GM18951 (cell line): ENCODE measurements around the gene HNRNPH2.

ENCODE experiments used
- POLR2A ChIP-seq: IDR thresholded peaks from 4 replicates; pipeline ENCODE4 v1.6.1; 2011; ENCODE audit warnings: mild to moderate bottlenecking; ENCODE audit not compliant: insufficient read length, insufficient read depth; ENCODE audit errors: extremely low read depth
- in situ Hi-C: fragments of 300-500 bp; cut with MboI; formaldehyde crosslinking; loops from one replicate; pipeline ENCODE4 v1.12.0; 2022; ENCODE audit warnings: low sequenced_read_pairs, mixed read lengths, inconsistent platforms; ENCODE audit not compliant: unreplicated experiment

HNRNPH2 gene

DNA sequence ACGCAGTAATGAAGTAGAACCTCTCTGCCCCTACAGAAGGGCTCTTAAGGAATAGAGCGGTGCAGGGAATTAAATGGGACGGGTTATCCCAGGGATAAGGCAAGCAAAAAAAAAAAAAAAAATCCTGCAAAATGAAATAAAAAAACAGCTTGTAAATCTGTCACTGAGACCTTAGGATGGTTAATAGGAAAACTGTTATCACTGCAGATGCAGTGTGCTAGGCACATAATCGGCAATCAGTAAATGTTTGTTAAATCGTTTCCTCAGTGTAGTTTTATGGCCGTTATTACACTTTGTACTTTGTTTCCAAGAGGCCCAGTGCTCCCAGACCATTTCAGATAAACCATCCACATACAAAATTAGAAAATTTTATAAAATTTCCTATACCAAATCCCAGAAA is 1.0 kb downstream of the HNRNPH2 start:
- no peak for TF ChIP-seq POLR2A
- in situ Hi-C loops, result loop anchor here (25.0 kb wide), 1 partner anchor 178 kb away; no protein-coding TSS in a partner anchor

GRCh38 chrX:101410461-101410860 is 2.4 kb downstream of the HNRNPH2 start:
- in situ Hi-C loops, result loop anchor here (10.0 to 25.0 kb wide), 2 partner anchors 177 to 384 kb away; no protein-coding TSS in a partner anchor
- no peak for TF ChIP-seq POLR2A

DNA sequence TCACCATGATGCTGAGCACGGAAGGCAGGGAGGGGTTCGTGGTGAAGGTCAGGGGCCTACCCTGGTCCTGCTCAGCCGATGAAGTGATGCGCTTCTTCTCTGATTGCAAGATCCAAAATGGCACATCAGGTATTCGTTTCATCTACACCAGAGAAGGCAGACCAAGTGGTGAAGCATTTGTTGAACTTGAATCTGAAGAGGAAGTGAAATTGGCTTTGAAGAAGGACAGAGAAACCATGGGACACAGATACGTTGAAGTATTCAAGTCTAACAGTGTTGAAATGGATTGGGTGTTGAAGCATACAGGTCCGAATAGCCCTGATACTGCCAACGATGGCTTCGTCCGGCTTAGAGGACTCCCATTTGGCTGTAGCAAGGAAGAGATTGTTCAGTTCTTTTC is 4.0 kb downstream of the HNRNPH2 start:
- in situ Hi-C loops, result loop anchor here (10.0 to 25.0 kb wide), 2 partner anchors 175 to 383 kb away; no protein-coding TSS in a partner anchor
- TF ChIP-seq POLR2A, result no peak

DNA sequence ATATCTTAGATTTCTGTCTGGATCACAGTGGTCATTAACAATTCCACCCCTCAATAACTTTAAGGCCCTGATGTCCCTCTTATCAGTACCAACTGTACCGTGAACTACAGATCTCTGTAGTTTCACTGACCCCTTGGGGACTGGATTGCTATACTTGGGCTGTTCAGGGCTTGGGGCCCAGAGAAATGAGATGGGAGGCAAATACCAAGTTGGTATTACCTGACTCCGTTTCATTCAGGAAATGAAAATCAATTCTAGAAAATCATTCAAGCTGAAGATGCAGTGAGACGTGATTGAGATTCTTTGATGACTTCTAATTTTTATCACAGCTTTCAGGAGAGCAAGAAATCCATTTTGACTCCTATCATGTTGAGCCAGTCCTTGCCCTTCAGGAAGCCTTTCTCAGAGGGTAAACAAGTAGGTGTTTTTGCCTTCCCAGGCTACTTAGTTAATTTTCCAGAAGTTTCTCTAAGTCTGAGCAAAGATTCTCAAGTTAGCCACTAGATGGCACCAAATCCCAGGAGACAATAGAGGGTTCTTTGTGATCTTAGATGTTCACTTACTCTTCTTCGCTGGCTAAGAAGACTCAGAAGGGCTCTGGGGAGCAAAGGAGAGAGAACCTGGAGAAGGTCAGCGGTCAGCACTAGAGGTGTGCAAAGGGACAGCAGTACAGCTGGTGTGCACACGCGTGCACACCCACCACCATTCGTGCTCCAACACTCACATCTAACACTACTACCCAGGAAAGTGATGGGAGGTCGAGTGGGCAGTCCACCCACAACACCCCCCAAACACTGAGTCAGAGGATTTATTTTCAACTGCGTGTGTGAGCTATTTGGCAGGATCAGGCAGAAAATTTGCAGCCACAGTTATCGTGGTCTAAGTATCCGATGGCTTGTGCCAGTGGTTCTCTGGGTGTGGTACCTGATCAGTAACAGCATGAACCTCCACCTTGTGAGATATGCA is 7.4 kb downstream of the HNRNPH2 start:
- no peak for TF ChIP-seq POLR2A
- in situ Hi-C loops, result loop anchor here (10.0 to 25.0 kb wide), 2 partner anchors 172 to 379 kb away; no protein-coding TSS in a partner anchor

GRCh38 chrX:101416691-101417090 is 8.7 kb downstream of the HNRNPH2 start:
- no peak for TF ChIP-seq POLR2A
- in situ Hi-C loops, result loop anchor here (10.0 to 25.0 kb wide), 2 partner anchors 171 to 378 kb away; no protein-coding TSS in a partner anchor

GRCh38 chrX:101417190-101417589 is 9.2 kb downstream of the HNRNPH2 start:
- TF ChIP-seq POLR2A, result no peak
- in situ Hi-C loops, result loop anchor here (10.0 to 25.0 kb wide), 2 partner anchors 170 to 378 kb away; no protein-coding TSS in a partner anchor

GRCh38 chrX:101417981-101418841 is 10.2 kb downstream of the HNRNPH2 start:
- peak; percentile 26 for TF ChIP-seq POLR2A
- in situ Hi-C loops, result loop anchor here (10.0 to 25.0 kb wide), 2 partner anchors 169 to 377 kb away; no protein-coding TSS in a partner anchor

GRCh38 chrX:101419489-101419888 is 11.5 kb downstream of the HNRNPH2 start:
- in situ Hi-C loops, result loop anchor here (10.0 to 25.0 kb wide), 2 partner anchors 168 to 375 kb away; no protein-coding TSS in a partner anchor
- TF ChIP-seq POLR2A, result no peak

DNA sequence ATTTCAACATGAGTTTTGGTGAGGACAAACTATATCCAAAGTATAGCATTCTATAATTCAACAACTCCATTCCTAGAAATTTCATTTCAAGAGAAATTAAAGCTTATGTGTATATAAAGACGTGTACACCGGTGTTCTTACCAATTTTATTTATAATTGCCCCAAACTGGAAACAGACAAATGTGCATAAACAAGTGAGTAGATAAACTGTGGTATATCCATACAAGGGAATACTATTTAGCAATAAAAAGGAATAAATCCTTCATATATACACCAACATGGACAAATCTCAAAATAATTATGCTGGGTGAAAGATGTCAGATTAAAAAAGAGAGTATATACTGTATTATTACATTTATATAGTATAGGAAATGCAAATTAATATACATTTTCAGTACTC is 19.9 kb downstream of the HNRNPH2 start:
- in situ Hi-C loops, result no loop called here
- TF ChIP-seq POLR2A, result no peak

GRCh38 chrX:101429934-101430333 is 21.9 kb downstream of the HNRNPH2 start:
- TF ChIP-seq POLR2A, result no peak
- in situ Hi-C loops, result no loop called here

GRCh38 chrX:101430457-101431078 is 22.5 kb downstream of the HNRNPH2 start:
- TF ChIP-seq POLR2A, result no peak
- in situ Hi-C loops, result no loop called here

- in situ Hi-C loops, result no loop called here
- no peak for TF ChIP-seq POLR2A
Observed at GRCh38 chrX:101442085-101442484, 34.1 kb downstream of the HNRNPH2 start.

DNA sequence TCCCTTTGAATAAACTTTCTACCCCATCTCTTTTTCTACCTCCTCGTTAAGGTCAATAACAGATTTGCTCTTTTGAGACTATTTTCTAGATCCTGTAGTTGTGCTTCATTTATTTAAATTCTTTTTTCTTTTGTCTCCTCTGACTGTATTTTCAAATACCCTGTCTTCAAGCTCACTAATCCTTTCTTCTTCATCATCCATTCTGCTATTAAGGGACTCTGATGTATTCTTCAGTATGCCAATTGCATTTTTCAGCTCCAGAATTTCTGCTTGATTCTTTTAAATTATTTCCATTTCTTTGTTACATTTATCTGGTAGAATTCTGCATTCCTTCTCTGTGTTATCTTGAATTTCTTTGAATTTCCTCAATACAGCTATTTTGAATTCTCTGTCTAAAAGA is 41.3 kb downstream of the HNRNPH2 start:
- in situ Hi-C loops, result no loop called here
- no peak for TF ChIP-seq POLR2A

DNA sequence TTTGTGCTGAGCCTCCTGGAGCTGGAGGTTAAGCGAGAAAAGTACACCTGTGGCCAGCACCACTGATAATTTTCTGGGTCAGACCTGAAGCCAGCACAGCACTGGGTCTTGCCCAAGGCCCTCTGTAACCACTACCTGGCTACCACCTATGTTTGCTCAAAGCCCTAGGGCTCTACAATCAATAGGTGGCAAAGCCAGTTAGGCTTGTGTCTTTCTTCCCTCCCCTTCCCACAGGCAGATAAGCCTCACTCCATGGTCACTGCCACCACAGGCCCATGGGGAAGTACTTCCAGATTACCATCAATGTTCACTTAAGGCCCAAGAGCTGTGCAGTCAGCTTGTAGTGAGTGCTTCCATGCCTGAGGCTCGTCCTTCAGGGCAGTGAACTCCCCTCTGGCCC is 42.1 kb downstream of the HNRNPH2 start:
- no peak for TF ChIP-seq POLR2A
- in situ Hi-C loops, result no loop called here
